Endothelial cell (in vitro differentiated cells): ENCODE data around the gene ANOS1. TPM values are rescaled to one million over a fixed set of nuclear protein-coding genes. Genes with fewer than 3 reads are reported as not detected.

Experiments used
- DNase-seq: peaks from one replicate; pipeline ENCODE4 v3.0.0; 2021; ENCODE audit warnings: low spot score
- H3K27ac Mint-ChIP-seq: one replicate; pipeline ENCODE4 v1.8.0; 2021; ENCODE audit warnings: mixed read lengths, inconsistent platforms; ENCODE audit not compliant: unreplicated experiment
- H3K27me3 Mint-ChIP-seq: one replicate; pipeline ENCODE4 v1.8.0; 2021; ENCODE audit warnings: mild to moderate bottlenecking, moderate library complexity, mixed read lengths, inconsistent platforms; ENCODE audit not compliant: unreplicated experiment
- H3K36me3 Mint-ChIP-seq: one replicate; pipeline ENCODE4 v1.8.0; 2021; ENCODE audit warnings: mild to moderate bottlenecking, low read depth, mixed read lengths, inconsistent platforms; ENCODE audit not compliant: unreplicated experiment
- H3K4me1 Mint-ChIP-seq: one replicate; pipeline ENCODE4 v1.8.0; 2021; ENCODE audit warnings: mild to moderate bottlenecking, mixed read lengths, inconsistent platforms; ENCODE audit not compliant: unreplicated experiment
- H3K4me3 Mint-ChIP-seq: one replicate; pipeline ENCODE4 v1.8.0; 2021; ENCODE audit warnings: mild to moderate bottlenecking, mixed read lengths, inconsistent platforms; ENCODE audit not compliant: unreplicated experiment
- H3K9me3 Mint-ChIP-seq: one replicate; pipeline ENCODE4 v1.8.0; 2021; ENCODE audit warnings: mixed read lengths, inconsistent platforms; ENCODE audit not compliant: unreplicated experiment
- total RNA-seq: library from RNA; stranded (reverse); fragmentation: NEBNext Ultra II Directional; extraction: Animal tissue kit (Norgen Biotek cat#: 25700); gene quantifications from one replicate; pipeline ENCODE4 v1.2.1, GENCODE V29; 2021; ENCODE audit not compliant: unreplicated experiment
- TF ChIP-seq, protein P1 (sequence below): fragments of 200-600 bp; sonication (generic); IDR thresholded peaks from one replicate; pipeline ENCODE4 v1.5.0; 2021; ENCODE audit warnings: antibody characterized with exemption; ENCODE audit not compliant: unreplicated experiment

The ANOS1 gene
- total RNA-seq, 1 donor from 2014 or later = 9.6 TPM

DNA sequence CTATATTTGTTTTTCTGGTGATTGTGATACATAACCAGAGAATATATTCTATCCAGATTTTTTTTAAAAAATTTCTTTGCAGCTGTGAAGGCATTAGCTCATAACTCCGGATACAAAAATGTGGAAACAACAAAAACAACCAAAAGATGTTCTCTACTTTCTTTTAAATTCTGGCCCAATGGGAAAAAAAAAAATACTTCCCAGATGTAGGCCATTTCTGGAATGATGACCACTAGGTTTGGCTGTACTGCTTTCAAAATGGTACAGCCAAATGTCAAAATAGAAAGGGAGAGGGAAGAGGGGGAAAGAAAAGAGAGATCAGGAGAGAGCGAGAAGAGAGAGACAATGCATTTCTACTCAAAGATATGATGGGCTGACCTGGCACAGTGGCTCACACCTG lies 14.6 kb downstream of the ANOS1 start:
- Mint-ChIP-seq H3K4me1 (peaks cover 4% of the 10 kb centered on the region), H3K9me3 (no peaks in the 10 kb centered on the region), H3K27me3 (no peaks in the 10 kb centered on the region), H3K4me3 (no peak overlapping the region), H3K27ac (no peak overlapping the region), H3K36me3 (no peaks in the 10 kb centered on the region)
- DNase-seq = no peak
- TF ChIP-seq, protein P1, sequence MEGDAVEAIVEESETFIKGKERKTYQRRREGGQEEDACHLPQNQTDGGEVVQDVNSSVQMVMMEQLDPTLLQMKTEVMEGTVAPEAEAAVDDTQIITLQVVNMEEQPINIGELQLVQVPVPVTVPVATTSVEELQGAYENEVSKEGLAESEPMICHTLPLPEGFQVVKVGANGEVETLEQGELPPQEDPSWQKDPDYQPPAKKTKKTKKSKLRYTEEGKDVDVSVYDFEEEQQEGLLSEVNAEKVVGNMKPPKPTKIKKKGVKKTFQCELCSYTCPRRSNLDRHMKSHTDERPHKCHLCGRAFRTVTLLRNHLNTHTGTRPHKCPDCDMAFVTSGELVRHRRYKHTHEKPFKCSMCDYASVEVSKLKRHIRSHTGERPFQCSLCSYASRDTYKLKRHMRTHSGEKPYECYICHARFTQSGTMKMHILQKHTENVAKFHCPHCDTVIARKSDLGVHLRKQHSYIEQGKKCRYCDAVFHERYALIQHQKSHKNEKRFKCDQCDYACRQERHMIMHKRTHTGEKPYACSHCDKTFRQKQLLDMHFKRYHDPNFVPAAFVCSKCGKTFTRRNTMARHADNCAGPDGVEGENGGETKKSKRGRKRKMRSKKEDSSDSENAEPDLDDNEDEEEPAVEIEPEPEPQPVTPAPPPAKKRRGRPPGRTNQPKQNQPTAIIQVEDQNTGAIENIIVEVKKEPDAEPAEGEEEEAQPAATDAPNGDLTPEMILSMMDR = no peak

DNA sequence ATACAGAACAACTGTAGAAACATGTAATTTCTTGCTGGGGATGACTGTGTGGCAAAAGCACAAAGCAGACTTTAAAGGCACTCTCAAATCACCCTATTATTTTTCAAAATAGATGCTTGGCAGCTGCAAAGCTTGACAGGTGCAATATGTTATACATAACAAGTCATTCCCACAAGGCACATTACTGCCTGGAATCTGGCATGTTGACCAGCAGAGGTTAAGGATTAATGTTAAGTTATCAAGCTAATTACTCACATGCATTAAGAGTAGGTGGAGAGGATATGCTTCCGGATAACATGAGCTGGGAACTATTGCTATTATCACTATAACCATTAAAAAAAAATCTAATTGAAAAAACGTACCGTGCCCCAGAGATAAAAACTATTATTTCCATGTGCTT lies 17.8 kb downstream of the ANOS1 start:
- Mint-ChIP-seq H3K9me3 (no peaks in the 10 kb centered on the region), H3K36me3 (no peaks in the 10 kb centered on the region), H3K4me3 (no peak overlapping the region), H3K27ac (no peak overlapping the region), H3K4me1 (no peaks in the 10 kb centered on the region), H3K27me3 (no peaks in the 10 kb centered on the region)
- DNase-seq = no peak
- TF ChIP-seq, protein P1 = no peak

DNA sequence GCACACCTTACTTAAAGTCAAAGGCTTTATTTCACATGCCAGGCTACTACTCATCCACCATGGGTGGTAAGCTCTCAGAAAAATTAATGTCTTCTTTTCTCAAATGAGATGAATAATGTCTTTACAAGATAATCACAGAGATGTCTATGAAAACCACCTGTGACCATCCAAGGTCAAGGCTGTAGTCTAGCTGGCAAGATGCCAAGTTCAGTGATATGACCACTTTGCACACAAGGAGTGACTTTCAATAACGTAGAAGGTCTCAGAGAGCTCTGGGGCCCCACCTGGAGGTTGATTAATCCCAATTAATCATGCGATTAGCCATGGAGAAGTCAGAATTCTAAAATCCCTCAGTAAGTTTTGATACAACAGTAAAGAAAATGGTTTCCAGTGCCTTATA lies 20.5 kb downstream of the ANOS1 start:
- H3K4me3 Mint-ChIP-seq = no peak overlapping the region
- no peak overlapping the region for H3K27ac Mint-ChIP-seq
- TF ChIP-seq, protein P1 = no peak
- H3K27me3 Mint-ChIP-seq = no peaks in the 10 kb centered on the region
- H3K36me3 Mint-ChIP-seq = no peaks in the 10 kb centered on the region
- DNase-seq = no peak
- H3K4me1 Mint-ChIP-seq = no peaks in the 10 kb centered on the region
- no peaks in the 10 kb centered on the region for H3K9me3 Mint-ChIP-seq

DNA sequence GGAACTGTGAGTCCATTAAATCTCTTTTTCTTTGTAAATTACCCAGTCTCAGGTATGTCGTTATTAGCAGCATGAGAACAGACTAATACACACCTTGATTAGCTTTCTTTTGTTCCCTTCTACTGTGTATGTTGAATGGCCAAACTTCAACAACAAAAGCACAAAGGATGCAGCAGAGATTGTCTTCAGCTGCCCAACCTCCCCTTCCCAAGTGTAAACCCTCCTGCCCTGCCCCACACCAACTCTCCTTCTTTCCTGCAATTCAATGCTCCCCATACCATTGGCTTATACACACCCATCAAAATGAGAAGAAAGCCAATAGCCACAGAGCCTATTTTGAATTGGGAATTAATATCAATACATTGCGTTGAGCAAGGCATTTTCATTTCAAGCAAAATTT lies 27.8 kb downstream of the ANOS1 start:
- peaks cover 2% of the 10 kb centered on the region for H3K4me1 Mint-ChIP-seq
- no peaks in the 10 kb centered on the region for H3K36me3 Mint-ChIP-seq
- TF ChIP-seq, protein P1 = no peak
- no peaks in the 10 kb centered on the region for H3K9me3 Mint-ChIP-seq
- DNase-seq = no peak
- no peaks in the 10 kb centered on the region for H3K27me3 Mint-ChIP-seq
- H3K4me3 Mint-ChIP-seq = no peak overlapping the region
- H3K27ac Mint-ChIP-seq = no peak overlapping the region

DNA sequence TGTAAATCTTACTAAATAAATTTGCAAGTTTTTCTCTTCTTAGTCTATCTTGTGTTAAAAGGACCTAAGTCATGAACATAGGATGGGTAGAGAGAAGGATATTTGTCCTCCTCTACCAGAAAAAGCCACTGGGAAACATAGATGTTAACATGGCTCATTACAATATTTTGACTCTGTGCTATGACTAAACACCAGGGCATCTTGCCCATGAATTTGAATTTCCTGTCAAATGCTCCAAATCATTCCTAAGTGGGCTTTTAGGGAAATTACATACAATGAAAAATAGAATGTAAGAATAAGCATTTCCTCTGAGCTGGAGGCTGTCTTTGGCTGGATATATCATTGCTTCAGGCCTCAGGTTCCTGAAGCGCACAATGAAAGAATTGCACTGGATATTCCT lies 39.1 kb downstream of the ANOS1 start:
- Mint-ChIP-seq H3K27me3 (no peaks in the 10 kb centered on the region), H3K36me3 (no peaks in the 10 kb centered on the region), H3K9me3 (no peaks in the 10 kb centered on the region), H3K4me1 (peaks cover 2% of the 10 kb centered on the region), H3K4me3 (no peak overlapping the region), H3K27ac (no peak overlapping the region)
- TF ChIP-seq, protein P1 = no peak
- DNase-seq = no peak
